ENCODE data around the gene NRSN1. TPM values are rescaled to one million over a fixed set of nuclear protein-coding genes. Genes with fewer than 3 reads are reported as not detected.
"Not testable (repeated sequence)": the region's sequence is repeated elsewhere in the genome, so short reads cannot be mapped to it uniquely, and the experiment has no call there.

Gene NRSN1
- total RNA-seq, 4 donors from 2014 or later = 0.35 TPM; not detected in 3

DNA sequence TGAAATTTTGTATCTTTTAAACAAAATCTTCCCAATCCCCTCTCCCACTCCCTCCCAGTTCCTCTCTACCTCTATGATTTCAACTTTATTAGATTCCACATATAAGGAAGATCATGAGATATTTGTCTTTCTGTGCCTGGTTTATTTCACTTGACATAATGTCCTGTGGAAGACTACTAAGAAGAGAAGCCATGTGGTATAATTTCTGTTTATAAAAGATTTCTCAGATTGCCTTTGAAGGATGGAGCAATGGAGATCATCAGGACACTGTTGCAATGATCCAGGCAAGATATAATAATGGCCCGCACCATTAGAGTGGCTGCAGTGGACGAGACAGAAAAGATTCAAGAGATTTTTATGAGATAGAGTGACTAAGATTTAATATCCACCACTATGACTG, 13.1 kb downstream of the NRSN1 start:
- H3K27ac ChIP-seq = no peak overlapping the region
- no peaks in the 10 kb centered on the region for H3K27me3 ChIP-seq
- H3K4me3 ChIP-seq = no peak overlapping the region
- no peaks in the 10 kb centered on the region for H3K9me3 ChIP-seq
- no peaks in the 10 kb centered on the region for H3K4me1 ChIP-seq
- TF ChIP-seq, protein P1, sequence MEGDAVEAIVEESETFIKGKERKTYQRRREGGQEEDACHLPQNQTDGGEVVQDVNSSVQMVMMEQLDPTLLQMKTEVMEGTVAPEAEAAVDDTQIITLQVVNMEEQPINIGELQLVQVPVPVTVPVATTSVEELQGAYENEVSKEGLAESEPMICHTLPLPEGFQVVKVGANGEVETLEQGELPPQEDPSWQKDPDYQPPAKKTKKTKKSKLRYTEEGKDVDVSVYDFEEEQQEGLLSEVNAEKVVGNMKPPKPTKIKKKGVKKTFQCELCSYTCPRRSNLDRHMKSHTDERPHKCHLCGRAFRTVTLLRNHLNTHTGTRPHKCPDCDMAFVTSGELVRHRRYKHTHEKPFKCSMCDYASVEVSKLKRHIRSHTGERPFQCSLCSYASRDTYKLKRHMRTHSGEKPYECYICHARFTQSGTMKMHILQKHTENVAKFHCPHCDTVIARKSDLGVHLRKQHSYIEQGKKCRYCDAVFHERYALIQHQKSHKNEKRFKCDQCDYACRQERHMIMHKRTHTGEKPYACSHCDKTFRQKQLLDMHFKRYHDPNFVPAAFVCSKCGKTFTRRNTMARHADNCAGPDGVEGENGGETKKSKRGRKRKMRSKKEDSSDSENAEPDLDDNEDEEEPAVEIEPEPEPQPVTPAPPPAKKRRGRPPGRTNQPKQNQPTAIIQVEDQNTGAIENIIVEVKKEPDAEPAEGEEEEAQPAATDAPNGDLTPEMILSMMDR (IDR thresholded peaks at IDR 0.05) = no peak
- TF ChIP-seq POLR2A (IDR thresholded peaks at IDR 0.05) = no peak
- H3K36me3 ChIP-seq = no peaks in the 10 kb centered on the region
- no peak for DNase-seq
- intact Hi-C loops (cut with DNase I; ENCODE audit: low total_unique reads) = no loop called here

DNA sequence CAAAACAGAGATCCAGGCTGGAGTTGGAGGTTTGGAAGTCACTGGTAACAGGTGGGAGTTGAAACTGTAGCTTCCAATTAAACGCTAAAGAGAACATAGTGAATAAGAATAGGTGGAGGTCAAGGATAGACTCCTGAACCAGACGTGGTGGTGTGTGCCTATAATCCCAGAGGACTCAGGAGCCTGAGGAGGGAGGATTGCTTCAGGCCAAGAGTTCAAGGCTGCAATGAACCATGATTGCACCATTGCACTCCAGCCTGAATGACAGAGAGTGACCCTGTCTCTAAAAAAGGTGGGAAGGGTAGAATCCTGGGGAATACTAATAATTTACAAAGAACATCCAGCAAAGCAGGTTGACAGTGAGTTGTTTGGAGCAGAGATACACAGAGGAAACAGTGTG, 13.6 kb downstream of the NRSN1 start:
- DNase-seq = no peak
- Histone ChIP-seq H3K36me3 (no peaks in the 10 kb centered on the region), H3K4me1 (no peaks in the 10 kb centered on the region), H3K4me3 (no peak overlapping the region), H3K9me3 (no peaks in the 10 kb centered on the region), H3K27ac (no peak overlapping the region), H3K27me3 (no peaks in the 10 kb centered on the region)
- TF ChIP-seq, protein P1 (IDR thresholded peaks at IDR 0.05) = no peak
- TF ChIP-seq POLR2A (IDR thresholded peaks at IDR 0.05) = no peak
- intact Hi-C loops (cut with DNase I; ENCODE audit: low total_unique reads) = no loop called here

DNA sequence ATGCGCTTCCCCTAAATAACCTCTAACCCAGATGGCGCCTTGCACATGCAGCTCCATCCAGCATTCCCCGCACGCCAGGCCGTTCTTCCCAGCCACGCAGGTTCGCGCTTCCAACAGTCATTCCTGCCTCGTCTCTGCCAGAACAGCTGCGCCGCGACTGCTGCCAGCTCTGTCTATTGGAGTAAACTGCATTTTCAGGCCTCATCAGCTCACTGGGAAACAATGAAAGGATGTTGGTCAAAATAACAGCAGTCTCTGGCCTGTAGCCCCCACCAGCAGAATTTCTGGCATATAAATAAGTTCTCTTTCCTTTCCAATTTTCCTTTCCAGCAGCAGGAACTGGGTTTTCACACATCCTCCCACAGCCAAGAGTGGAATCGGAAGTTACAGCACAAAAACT, 14.6 kb downstream of the NRSN1 start:
- DNase-seq = peak; percentile 27 to 65

DNA sequence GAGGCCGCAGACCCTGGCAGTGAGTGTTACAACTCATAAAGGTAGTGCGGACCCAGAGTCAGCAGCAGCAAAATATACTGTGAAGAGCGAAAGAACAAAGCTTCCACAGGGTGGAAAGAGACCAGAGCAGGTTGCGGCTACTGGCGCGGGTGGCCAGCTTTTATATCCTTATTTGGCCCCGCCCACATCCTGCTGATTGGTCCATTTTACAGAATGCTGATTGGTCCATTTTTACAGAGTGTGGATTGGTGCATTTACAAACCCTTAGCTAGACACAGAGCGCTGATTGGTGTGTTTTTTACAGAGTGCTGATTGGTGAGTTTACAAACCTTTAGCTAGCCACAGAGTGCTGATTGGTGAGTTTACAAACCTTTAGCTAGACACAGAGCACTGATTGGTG, 16.7 kb downstream of the NRSN1 start:
- H3K4me1 ChIP-seq; H3K4me3 ChIP-seq; DNase-seq; H3K27me3 ChIP-seq; H3K36me3 ChIP-seq; intact Hi-C loops (cut with DNase I; ENCODE audit: low total_unique reads); H3K9me3 ChIP-seq; H3K27ac ChIP-seq: not testable (repeated sequence)

More for the DNA sequence above, 14.6 kb downstream of the NRSN1 start:
- H3K27me3 ChIP-seq = no peaks in the 10 kb centered on the region
- H3K27ac ChIP-seq = no peak overlapping the region
- no peaks in the 10 kb centered on the region for H3K36me3 ChIP-seq
- no peaks in the 10 kb centered on the region for H3K4me1 ChIP-seq
- intact Hi-C loops (cut with DNase I; ENCODE audit: low total_unique reads) = no loop called here
- no peak for TF ChIP-seq POLR2A (IDR thresholded peaks at IDR 0.05)
- TF ChIP-seq, protein P1 (IDR thresholded peaks at IDR 0.05) = no peak
- H3K9me3 ChIP-seq = no peaks in the 10 kb centered on the region
- H3K4me3 ChIP-seq = no peak overlapping the region

DNA sequence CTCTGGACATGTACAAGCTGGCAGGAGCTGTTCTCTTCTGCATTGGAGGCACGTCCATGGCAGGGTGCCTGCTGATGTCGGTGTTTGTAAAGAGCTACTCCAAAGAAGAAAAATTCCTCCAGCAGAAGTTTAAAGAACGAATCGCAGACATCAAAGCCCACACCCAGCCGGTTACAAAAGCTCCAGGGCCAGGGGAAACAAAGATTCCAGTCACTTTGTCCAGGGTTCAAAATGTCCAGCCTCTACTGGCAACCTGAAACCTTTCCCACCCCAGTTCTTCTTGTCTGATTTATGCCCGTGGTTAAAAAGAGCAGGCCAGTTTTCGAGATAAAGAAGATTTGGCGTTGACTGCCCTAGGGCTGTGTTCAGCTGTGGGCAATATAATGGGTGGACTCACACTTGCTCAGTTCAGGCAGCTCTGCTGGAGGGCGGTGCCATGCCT, 19.7 kb downstream of the NRSN1 start:
- Histone ChIP-seq H3K9me3 (no peaks in the 10 kb centered on the region), H3K4me1 (no peaks in the 10 kb centered on the region), H3K27me3 (no peaks in the 10 kb centered on the region), H3K36me3 (no peaks in the 10 kb centered on the region), H3K4me3 (no peak overlapping the region), H3K27ac (no peak overlapping the region)
- DNase-seq = no peak
- TF ChIP-seq, protein P1 (IDR thresholded peaks at IDR 0.05) = no peak
- TF ChIP-seq POLR2A (IDR thresholded peaks at IDR 0.05) = no peak
- intact Hi-C loops (cut with DNase I; ENCODE audit: low total_unique reads) = no loop called here

DNA sequence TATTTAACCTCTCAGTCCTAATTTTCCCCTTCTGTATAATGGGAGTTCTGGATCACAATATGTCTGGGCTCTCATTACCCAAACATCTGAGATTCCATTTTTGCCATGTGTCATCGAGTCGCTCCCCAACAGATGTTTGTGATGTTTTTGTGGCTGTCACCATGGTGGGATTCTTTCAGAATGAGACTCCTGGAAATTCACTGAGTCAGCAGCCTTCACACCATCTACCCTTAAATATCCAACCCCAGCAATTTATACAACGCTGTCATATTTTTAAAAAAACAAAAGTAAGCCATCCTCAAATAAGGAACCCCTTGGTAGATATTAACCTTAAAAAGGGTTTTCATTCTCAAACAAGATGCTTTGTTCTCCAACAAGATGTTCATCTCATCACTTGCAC, 20.9 kb downstream of the NRSN1 start:
- H3K27me3 ChIP-seq = no peaks in the 10 kb centered on the region
- no peaks in the 10 kb centered on the region for H3K9me3 ChIP-seq
- H3K36me3 ChIP-seq = no peaks in the 10 kb centered on the region
- H3K4me3 ChIP-seq = no peak overlapping the region
- no peak for DNase-seq
- TF ChIP-seq, protein P1 (IDR thresholded peaks at IDR 0.05) = no peak
- no peak for TF ChIP-seq POLR2A (IDR thresholded peaks at IDR 0.05)
- no peaks in the 10 kb centered on the region for H3K4me1 ChIP-seq
- intact Hi-C loops (cut with DNase I; ENCODE audit: low total_unique reads) = no loop called here
- no peak overlapping the region for H3K27ac ChIP-seq
